H9 (cell line): ENCODE data around the gene SPTLC3. TPM values are rescaled to one million over a fixed set of nuclear protein-coding genes. Genes with fewer than 3 reads are reported as not detected.
A peak's percentile ranks its signal among the peaks of the same experiment; 100 is the strongest.

Source experiments
- DNase-seq: peaks from one replicate; pipeline ENCODE4 v3.0.0-alpha.2; 2017
- H2AFZ ChIP-seq: one replicate; pipeline ENCODE4 v1.6.1; 2013; ENCODE audit warnings: mild to moderate bottlenecking, low read length, control low read depth, moderate library complexity
- H2AK5ac ChIP-seq: 2 replicates; pipeline ENCODE4 v1.6.1; 2013; ENCODE audit warnings: low read length, control low read depth, mixed read lengths; ENCODE audit not compliant: insufficient read length
- H2BK120ac ChIP-seq: one replicate; pipeline ENCODE4 v1.6.1; 2013; ENCODE audit warnings: low read depth, mild to moderate bottlenecking, low read length, control low read depth, inconsistent platforms; ENCODE audit not compliant: poor library complexity, severe bottlenecking
- H2BK12ac ChIP-seq: 2 replicates; pipeline ENCODE4 v1.6.1; 2013; ENCODE audit warnings: low read length, control low read depth, mixed read lengths, low read depth; ENCODE audit not compliant: insufficient read length
- H2BK15ac ChIP-seq: 2 replicates; pipeline ENCODE4 v1.6.1; 2013; ENCODE audit warnings: low read depth, low read length, control low read depth
- H2BK20ac ChIP-seq: one replicate; pipeline ENCODE4 v1.6.1; 2013; ENCODE audit warnings: low read depth, mild to moderate bottlenecking, low read length, control low read depth, inconsistent platforms; ENCODE audit not compliant: poor library complexity, severe bottlenecking
- H2BK5ac ChIP-seq: 2 replicates; pipeline ENCODE4 v1.6.1; 2013; ENCODE audit warnings: low read length, control low read depth, mixed read lengths; ENCODE audit not compliant: insufficient read length
- H3K14ac ChIP-seq: 2 replicates; pipeline ENCODE4 v1.6.1; 2013; ENCODE audit warnings: low read length, control low read depth; ENCODE audit not compliant: insufficient read depth
- H3K18ac ChIP-seq: 2 replicates; pipeline ENCODE4 v1.6.1; 2013; ENCODE audit warnings: low read depth, mild to moderate bottlenecking, mixed read lengths, low read length, control low read depth; ENCODE audit not compliant: insufficient read length
- H3K23ac ChIP-seq: 2 replicates; pipeline ENCODE4 v1.6.1; 2013; ENCODE audit warnings: low read length, control low read depth, mixed read lengths, low read depth; ENCODE audit not compliant: insufficient read length
- H3K23me2 ChIP-seq: 2 replicates; pipeline ENCODE4 v1.6.1; 2013; ENCODE audit warnings: low read depth, mild to moderate bottlenecking, mixed read lengths, low read length, control low read depth; ENCODE audit not compliant: insufficient read length, poor library complexity, severe bottlenecking
- H3K27ac ChIP-seq: 2 replicates; pipeline ENCODE4 v1.5.1; 2013; ENCODE audit warnings: low read length, control low read depth, mixed read lengths, low read depth; ENCODE audit not compliant: insufficient read length
- H3K27me3 ChIP-seq: 2 replicates; pipeline ENCODE4 v1.6.1; 2013; ENCODE audit warnings: low read length, control low read depth, inconsistent platforms; ENCODE audit not compliant: insufficient read depth
- H3K4ac ChIP-seq: 2 replicates; pipeline ENCODE4 v1.6.1; 2013; ENCODE audit warnings: low read depth, mild to moderate bottlenecking, control low read depth, inconsistent platforms, low read length, moderate library complexity
- H3K4me1 ChIP-seq: 2 replicates; pipeline ENCODE4 v1.6.1; 2013; ENCODE audit warnings: low read length, control low read depth, inconsistent platforms; ENCODE audit not compliant: insufficient read depth
- H3K4me2 ChIP-seq: 2 replicates; pipeline ENCODE4 v1.6.1; 2013; ENCODE audit warnings: low read length, control low read depth, mixed read lengths; ENCODE audit not compliant: insufficient read length, insufficient read depth
- H3K56ac ChIP-seq: 2 replicates; pipeline ENCODE4 v1.6.1; 2013; ENCODE audit warnings: low read depth, mild to moderate bottlenecking, mixed read lengths, low read length, control low read depth; ENCODE audit not compliant: insufficient read length
- H3K79me1 ChIP-seq: 2 replicates; pipeline ENCODE4 v1.6.1; 2013; ENCODE audit warnings: low read depth, mild to moderate bottlenecking, moderate library complexity, low read length, control low read depth, inconsistent platforms; ENCODE audit not compliant: insufficient read depth, poor library complexity, severe bottlenecking
- H3K79me2 ChIP-seq: 2 replicates; pipeline ENCODE4 v1.6.1; 2013; ENCODE audit warnings: low read length, control low read depth, inconsistent platforms; ENCODE audit not compliant: insufficient read depth
- H3K9ac ChIP-seq: 2 replicates; pipeline ENCODE4 v1.6.1; 2013; ENCODE audit warnings: low read length, control low read depth, mixed read lengths; ENCODE audit not compliant: insufficient read length; ENCODE audit errors: extremely low read depth
- H3K9me3 ChIP-seq: one replicate; pipeline ENCODE4 v1.6.1; 2013; ENCODE audit warnings: low read depth, low read length, inconsistent platforms; ENCODE audit not compliant: control insufficient read depth
- H3T11ph ChIP-seq: one replicate; pipeline ENCODE4 v1.6.1; 2013; ENCODE audit warnings: mild to moderate bottlenecking, low read length, control low read depth, inconsistent platforms
- H4K20me1 ChIP-seq: one replicate; pipeline ENCODE4 v1.6.1; 2013; ENCODE audit not compliant: control insufficient read depth, insufficient read length, insufficient read depth
- H4K5ac ChIP-seq: 2 replicates; pipeline ENCODE4 v1.6.1; 2013; ENCODE audit warnings: low read depth, mild to moderate bottlenecking, mixed read lengths, low read length, control low read depth; ENCODE audit not compliant: insufficient read length
- H4K8ac ChIP-seq: replicated peaks from 2 replicates; pipeline ENCODE4 v1.6.1; 2013; ENCODE audit warnings: low read length, control low read depth, mixed read lengths, low read depth; ENCODE audit not compliant: insufficient read length
- H4K91ac ChIP-seq: 2 replicates; pipeline ENCODE4 v1.6.1; 2013; ENCODE audit warnings: low read depth, mild to moderate bottlenecking, moderate library complexity, mixed read lengths, low read length, control low read depth; ENCODE audit not compliant: insufficient read length
- H3K27ac Mint-ChIP-seq, 3 experiments: 2 replicates in 2 of 3; 3 replicates in 1 of 3; pipeline ENCODE4 v1.8.0; 2020 to 2021; ENCODE audit warnings: mixed read lengths in 3 of 3, mild to moderate bottlenecking in 1 of 3, moderate library complexity in 1 of 3
- H3K27me3 Mint-ChIP-seq: 2 replicates; pipeline ENCODE4 v1.8.0; 2021; ENCODE audit warnings: low read depth, mild to moderate bottlenecking, moderate library complexity, mixed read lengths
- H3K36me3 Mint-ChIP-seq, 3 experiments: 2 replicates in 2 of 3; 3 replicates in 1 of 3; pipeline ENCODE4 v1.8.0; 2020 to 2021; ENCODE audit warnings: low read depth in 3 of 3, mixed read lengths in 3 of 3; ENCODE audit not compliant: insufficient read depth in 1 of 3
- H3K4me1 Mint-ChIP-seq, 2 experiments: 2 replicates each; pipeline ENCODE4 v1.8.0; 2020; ENCODE audit warnings: mixed read lengths in 2 of 2
- H3K4me3 Mint-ChIP-seq, 2 experiments: 2 replicates in 1 of 2; 3 replicates in 1 of 2; pipeline ENCODE4 v1.8.0; 2020 to 2021; ENCODE audit warnings: mild to moderate bottlenecking in 2 of 2, mixed read lengths in 2 of 2, moderate library complexity in 1 of 2
- H3K9me3 Mint-ChIP-seq, 2 experiments: 2 replicates in 1 of 2; 3 replicates in 1 of 2; pipeline ENCODE4 v1.8.0; 2020; ENCODE audit warnings: mild to moderate bottlenecking in 2 of 2, mixed read lengths in 2 of 2, moderate library complexity in 1 of 2
- WGBS: extraction: QIAGEN DNeasy Blood & Tissue Kit; methylation state at CpG from one replicate; pipeline ENCODE4 v1.1.7; 2013; ENCODE audit warnings: missing lambda C conversion rate, low lambda C conversion rate, mixed read lengths; ENCODE audit not compliant: insufficient read length; ENCODE audit errors: extremely low coverage; 5-methylcytosine and 5-hydroxymethylcytosine counted together
- total RNA-seq: library from RNA; stranded (reverse); gene quantifications from 2 replicates; pipeline ENCODE4 v1.2.1, GENCODE V29; 2021
- TF ChIP-seq, protein P1 (sequence below): fragments of 200-600 bp; sonication (generic); conservative IDR thresholded peaks from 3 replicates; pipeline ENCODE4 v1.8.0; 2021; ENCODE audit warnings: antibody characterized with exemption, mild to moderate bottlenecking

Gene SPTLC3
- total RNA-seq, 1 experiment from 2014 or later = 0.68 TPM

DNA sequence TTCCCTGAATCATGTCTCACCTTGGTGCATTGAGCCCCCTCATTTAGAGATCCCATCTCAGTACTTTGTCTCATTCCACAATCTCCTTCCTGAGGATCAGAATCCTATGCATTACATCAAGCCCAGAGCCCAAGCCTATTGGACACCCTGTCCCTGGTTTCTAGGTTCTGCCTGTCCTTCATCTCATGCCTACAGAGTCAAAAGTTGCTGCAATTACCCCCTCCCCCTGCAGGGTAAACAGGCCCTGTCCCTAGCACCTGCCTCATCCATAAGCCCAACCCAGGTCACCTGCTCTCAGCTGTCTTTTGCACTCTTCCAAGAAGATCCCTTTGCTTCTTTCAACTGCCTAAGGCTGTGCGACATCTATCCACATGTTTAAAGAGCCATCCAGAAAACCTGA lies 93.9 kb downstream of the SPTLC3 start:
- WGBS = no CpG with 5 or more reads among the region's 1 CpG
- H2BK20ac ChIP-seq = no peak overlapping the region
- H3K4me1 Mint-ChIP-seq = peaks cover 19 to 26% of the 10 kb centered on the region in 2 experiments
- no peaks in the 10 kb centered on the region for H3K27me3 Mint-ChIP-seq
- H3K23ac ChIP-seq = no peak overlapping the region
- no peak overlapping the region for H3K14ac ChIP-seq
- H4K91ac ChIP-seq = no peak overlapping the region
- no peaks in the 10 kb centered on the region for H3K79me1 ChIP-seq
- DNase-seq = no peak
- no peak overlapping the region for H3K27ac Mint-ChIP-seq
- H3K18ac ChIP-seq = no peak overlapping the region
- H3K56ac ChIP-seq = no peak overlapping the region
- no peaks in the 10 kb centered on the region for H3K36me3 Mint-ChIP-seq
- H2AFZ ChIP-seq = no peak overlapping the region
- H4K20me1 ChIP-seq = no peaks in the 10 kb centered on the region
- H3K27ac ChIP-seq = no peak overlapping the region
- H3K27me3 ChIP-seq = no peaks in the 10 kb centered on the region
- no peaks in the 10 kb centered on the region for H3K9me3 ChIP-seq
- H3K9ac ChIP-seq = no peak overlapping the region
- no peak overlapping the region for H3K4me3 Mint-ChIP-seq
- no peak overlapping the region for H2BK15ac ChIP-seq
- H3K4ac ChIP-seq = no peak overlapping the region
- H4K8ac ChIP-seq = no peak overlapping the region
- H4K5ac ChIP-seq = no peak overlapping the region
- H3K23me2 ChIP-seq = no peaks in the 10 kb centered on the region
- H3K4me2 ChIP-seq = no peak overlapping the region
- H3K4me1 ChIP-seq = peaks cover 9% of the 10 kb centered on the region; the same call in 1 of the 2 replicates
- no peaks in the 10 kb centered on the region for H3K79me2 ChIP-seq
- TF ChIP-seq, protein P1, sequence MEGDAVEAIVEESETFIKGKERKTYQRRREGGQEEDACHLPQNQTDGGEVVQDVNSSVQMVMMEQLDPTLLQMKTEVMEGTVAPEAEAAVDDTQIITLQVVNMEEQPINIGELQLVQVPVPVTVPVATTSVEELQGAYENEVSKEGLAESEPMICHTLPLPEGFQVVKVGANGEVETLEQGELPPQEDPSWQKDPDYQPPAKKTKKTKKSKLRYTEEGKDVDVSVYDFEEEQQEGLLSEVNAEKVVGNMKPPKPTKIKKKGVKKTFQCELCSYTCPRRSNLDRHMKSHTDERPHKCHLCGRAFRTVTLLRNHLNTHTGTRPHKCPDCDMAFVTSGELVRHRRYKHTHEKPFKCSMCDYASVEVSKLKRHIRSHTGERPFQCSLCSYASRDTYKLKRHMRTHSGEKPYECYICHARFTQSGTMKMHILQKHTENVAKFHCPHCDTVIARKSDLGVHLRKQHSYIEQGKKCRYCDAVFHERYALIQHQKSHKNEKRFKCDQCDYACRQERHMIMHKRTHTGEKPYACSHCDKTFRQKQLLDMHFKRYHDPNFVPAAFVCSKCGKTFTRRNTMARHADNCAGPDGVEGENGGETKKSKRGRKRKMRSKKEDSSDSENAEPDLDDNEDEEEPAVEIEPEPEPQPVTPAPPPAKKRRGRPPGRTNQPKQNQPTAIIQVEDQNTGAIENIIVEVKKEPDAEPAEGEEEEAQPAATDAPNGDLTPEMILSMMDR = 0 out of 3 replicates have a peak, but pooled peaks have one; percentile 12
- H2BK120ac ChIP-seq = no peak overlapping the region
- H3K9me3 Mint-ChIP-seq = no peaks in the 10 kb centered on the region
- no peak overlapping the region for H2BK5ac ChIP-seq
- H3T11ph ChIP-seq = no peak overlapping the region
- no peak overlapping the region for H2AK5ac ChIP-seq
- no peak overlapping the region for H2BK12ac ChIP-seq
